ENCODE data around the gene CDH23. TPM values are rescaled to one million over a fixed set of nuclear protein-coding genes. Genes with fewer than 3 reads are reported as not detected.

CDH23 gene
- polyA plus RNA-seq, 1 donor = 0.90 TPM

DNA sequence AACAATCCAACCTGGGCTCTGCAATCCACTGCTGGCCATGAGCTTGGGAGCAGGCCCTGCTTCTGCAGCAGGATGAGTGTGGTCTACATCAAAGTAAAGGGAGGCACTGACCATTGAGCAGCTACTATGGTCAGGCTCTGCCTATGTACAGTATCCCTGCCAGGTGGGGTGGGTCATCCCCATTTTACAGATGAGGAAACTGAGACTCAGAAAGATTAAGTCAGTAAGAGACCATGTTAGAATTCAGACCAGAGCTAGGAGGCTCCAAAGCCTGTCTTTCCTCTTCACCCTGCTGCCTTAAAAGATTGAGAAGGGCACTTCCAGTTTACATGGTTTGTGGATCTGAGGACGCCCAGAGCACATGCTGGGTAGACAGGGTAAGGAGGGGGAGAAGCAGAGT lies 27.1 kb upstream of the CDH23 start:
- no peak for DNase-seq

DNA sequence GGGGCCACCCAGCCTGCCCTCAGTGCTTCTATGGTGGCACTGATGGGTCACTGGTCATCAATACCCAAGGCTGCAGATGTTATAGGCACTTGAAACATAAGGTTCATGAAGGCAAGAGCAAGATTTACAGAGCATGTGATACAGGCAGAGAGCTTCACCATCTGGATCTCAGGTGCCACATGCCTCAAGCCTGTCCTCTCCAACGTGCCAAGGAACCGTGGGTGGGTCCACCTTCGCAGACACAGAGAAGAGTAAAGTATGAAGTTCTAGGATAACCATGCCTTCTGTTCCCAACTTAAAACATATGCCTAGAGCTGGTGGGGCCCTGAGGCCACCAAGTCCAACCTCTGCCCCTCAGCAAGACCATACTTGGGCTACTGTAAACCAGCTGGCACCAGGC lies 26.7 kb upstream of the CDH23 start:
- no peak for DNase-seq

DNA sequence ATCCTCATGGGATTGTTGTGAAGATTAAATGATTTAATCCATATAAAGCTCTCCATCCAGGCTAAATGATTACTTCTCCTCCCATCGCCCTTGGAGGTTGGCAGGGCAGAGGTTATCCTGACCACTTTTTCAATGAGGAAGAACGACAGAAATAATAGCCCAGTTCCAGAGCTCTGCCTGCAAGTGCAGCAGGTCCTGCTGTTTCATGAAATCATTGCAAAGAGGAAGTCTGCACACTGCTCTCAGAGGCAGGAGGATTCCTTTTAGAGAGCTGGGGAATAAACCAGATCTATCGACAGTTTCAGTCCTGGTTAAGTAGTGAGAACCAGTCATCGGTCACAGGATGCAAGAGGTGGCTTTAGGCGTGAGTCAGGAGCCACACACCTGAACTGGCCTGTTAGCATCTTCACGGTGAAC lies 25.0 kb upstream of the CDH23 start:
- DNase-seq = no peak

- DNase-seq = no peak
Observed at GRCh38 chr10:71372882-71373495, 23.7 kb upstream of the CDH23 start.

- no peak for DNase-seq
Observed at GRCh38 chr10:71374481-71375233, 22.1 kb upstream of the CDH23 start.

- DNase-seq = no peak
Observed at GRCh38 chr10:71375952-71376351, 20.8 kb upstream of the CDH23 start.

DNA sequence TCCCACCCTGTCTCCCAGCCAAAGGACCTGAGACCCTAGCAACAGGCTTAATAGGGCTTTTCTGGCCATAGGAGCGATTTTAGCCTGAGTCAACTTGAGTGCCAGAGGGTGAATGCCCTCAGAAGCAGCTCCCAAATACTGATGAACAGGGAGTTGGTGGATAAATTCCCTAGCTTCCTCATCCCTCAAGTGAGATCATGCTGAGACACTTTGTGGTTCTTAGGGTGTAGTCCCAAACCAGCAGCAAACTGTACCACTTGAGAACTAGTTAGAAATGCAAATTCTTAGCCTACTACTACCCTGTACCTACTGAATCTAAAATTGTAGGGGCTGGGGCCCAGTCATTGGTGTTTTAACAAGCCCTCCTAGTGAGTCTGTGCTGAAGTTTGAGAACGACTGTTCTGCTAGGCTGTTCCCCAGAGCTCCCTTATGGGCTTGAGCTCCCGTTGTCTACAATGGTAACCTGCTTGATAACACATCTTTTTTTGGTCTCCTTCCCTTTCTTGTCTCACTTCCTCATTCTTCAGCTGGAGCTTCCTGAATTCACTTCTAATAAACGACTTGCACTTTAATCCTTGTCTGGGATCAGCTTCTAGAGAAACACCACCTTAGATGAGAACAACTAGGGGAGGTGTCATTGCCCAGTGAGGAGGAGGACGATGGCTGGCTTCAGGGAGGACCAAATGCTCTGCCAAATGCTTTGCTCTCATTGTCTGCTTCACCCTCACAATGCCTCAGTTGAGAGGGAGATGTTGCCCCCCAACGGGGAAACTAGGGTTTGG lies 18.2 kb upstream of the CDH23 start:
- no peak for DNase-seq

DNA sequence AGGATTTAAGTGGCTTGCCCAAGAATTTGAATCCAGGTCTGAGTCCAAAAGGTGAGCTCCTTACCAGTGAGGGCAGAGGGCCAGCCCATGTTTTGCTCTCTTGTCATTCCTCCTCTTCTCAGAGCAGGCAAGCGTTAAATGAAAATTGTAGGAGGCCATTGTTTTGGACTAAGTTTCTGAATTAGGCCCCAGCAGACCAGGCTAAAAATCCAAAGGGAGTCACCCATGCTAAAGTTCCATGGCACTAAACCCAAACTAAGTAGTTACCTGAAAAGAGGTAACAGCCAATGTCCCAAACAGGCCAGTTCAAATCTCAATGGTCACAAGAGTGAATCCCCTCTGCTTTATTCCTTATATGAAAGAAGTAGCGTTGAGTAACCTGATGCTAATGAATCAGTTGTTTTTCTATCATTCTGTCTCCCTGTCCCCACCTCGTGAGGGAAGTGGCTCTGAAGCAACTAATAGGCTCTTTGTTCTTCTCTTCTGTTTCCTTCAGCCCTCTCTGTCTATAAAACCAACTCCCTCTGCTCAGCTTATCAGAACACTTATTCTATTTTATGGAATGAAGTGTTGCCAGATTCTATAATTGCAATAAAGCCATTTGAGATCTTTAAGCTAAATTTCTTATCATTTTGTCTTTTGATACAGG lies 17.5 kb upstream of the CDH23 start:
- DNase-seq = no peak

GRCh38 chr10:71380841-71381240 lies 15.9 kb upstream of the CDH23 start:
- DNase-seq = no peak

DNA sequence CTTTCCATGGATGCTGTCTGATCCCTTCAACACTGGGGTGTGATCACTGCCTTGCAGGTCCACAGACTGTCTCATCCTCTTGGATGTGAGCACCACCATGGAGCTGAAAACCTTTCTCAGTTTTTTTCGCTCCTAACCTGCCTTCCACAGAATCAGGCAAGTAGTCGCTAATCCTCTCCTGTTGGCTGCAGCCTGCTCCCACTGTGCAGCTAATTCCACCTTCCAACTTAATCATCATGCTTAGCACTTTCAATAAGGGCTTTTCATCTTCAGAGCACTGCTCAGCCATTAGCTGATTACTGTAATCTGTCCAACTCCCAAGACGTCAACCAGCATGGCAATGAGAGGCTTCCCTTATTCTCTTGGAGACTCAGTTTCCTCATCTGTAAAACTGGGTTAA lies 15.1 kb upstream of the CDH23 start:
- no peak for DNase-seq

DNA sequence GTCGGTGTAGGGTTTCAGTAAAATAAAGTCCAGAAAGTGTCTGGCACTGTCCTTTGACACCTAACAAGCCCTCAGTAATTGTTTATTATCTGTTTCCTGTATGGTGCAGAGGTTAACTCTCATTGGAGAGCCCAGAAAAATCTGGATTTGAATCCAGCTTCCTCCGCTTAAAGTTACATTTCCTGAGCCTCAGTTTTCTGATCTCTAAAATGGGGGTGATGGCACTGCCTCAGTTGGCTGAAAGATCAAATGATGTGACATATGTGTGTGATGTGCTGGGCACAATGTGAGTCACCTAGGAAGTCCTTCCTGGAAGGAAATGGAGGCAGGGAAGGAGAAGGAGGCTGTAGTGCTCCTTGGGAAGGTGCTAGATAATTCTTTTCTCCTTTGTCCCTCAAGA lies 14.7 kb upstream of the CDH23 start:
- DNase-seq = no peak

DNA sequence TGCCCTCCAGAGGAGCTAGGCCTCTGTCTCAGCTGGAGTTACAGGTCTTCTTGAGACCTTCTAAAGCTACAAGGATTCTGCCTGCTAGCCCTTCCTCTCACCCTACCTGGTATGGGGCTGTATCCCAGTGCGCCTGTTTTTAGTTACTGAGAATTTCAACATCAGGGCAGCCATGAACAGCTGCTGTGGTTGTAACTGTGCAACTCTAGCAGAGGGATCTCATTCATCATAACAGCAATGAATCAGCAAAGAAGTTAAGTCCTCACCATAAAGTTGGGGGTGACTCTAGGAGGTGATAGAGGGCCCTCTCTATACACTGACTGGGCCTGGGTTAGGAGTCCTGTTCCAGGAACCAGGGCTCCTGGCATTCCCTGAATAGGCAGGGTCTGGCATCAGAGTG lies 14.0 kb upstream of the CDH23 start:
- DNase-seq = no peak

DNA sequence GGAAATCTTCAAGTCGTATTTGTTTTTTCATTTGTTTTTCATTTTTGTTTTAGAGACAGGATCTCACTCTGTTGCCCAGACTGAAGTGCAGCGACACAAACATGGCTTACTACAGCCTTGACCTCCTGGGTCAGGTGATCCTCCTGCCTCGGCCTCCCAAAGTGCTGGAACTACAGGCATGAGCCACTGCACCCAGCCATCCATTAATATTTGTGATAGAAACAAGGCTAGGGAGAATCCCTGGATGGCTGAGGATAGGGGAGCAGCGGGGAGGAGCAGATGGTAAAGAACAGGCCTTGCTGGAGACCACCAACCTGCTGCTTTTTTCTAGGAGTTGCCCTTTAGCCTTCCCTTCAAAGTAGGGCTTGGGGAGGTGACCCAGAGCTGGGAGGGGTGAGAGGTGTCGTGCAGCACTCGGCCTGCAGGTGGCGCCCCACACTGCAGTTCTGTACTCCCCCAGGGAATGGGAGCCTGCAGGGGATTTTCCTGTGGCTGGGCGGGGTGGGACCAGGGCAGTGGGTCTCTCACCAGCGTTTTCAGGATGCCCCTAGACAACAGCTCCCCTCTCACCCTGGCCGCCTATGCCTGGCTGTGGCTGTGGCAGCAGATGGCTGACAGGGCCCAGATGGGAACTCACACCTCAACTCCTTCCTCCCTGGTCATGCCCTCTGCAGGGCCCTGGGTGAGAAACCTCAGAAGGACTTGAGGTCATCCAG lies 12.6 kb upstream of the CDH23 start:
- no peak for DNase-seq

DNA sequence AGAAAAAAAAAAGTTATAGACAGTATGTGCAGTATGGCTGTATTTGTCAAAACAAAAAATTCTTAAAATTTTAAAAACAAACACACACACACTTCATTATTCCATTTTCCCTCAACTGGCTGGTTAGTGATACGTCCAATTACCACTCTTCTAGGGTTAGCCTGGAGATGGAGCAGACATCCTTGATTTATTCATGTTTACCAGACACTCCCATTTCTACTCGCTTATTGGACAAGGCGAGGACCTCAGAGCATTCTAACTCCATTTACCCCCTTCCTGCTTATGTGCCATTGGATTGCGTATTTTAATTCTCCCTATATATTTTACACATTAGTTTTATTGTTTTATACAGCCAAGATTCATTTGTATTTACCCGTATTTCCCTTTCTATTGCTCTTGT lies 8.5 kb upstream of the CDH23 start:
- DNase-seq = no peak

DNA sequence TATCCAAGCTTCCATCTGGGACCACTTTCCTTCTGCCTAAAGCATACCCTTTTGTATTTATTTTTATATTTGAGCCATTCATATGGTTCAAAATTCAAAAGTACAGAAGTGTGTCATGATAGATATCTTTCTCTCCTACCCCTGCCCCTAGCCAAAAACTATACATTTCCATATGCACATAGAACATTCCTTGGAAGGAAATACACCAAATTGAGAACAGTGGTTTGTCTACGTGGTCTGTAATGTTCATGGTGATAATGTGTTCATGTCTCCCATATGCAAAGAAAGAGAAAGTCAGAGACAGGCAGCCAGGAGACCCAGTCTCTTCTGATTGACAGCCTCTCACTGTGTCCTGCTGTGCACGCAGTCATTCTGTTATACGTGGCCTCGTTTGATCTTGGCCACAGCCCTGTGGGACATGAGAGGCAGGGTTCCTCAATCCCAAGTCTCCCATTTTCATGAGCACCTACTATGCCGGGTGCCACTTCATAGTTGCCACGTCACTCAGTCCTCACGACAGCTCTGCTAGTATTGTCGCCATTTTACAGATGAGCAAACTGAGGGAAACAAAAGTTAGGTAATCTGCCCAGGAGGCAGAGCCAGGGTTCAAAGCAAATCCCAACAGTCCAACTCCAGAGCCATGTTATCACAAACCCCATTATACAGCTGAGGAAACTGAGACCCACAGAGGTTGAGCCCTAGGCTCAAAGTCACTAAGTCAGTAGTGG lies 8.0 kb upstream of the CDH23 start:
- no peak for DNase-seq

GRCh38 chr10:71389768-71390460 lies 6.8 kb upstream of the CDH23 start:
- DNase-seq = no peak

DNA sequence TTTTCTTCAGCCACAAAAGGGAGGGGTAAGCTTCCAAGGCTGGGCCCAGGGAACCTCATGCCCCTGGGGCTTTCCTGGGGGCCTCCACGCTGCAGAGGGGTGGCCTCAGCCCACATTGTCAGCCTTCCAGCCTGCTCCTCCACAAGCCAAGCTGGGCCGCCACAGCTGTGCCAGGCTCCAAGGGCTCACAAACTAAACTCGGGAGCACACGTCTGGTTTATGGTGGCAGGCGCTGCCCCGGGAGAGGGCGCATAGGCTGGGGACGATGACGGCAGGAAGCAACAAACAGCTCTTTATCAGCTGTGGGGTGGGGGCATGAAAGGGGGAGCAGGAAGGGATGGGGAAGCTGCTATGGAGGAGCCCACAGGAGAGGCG lies 6.3 kb upstream of the CDH23 start:
- DNase-seq = no peak

GRCh38 chr10:71390921-71391690 lies 5.6 kb upstream of the CDH23 start:
- no peak for DNase-seq

GRCh38 chr10:71391701-71392100 lies 5.0 kb upstream of the CDH23 start:
- no peak for DNase-seq

- no peak for DNase-seq
Observed at GRCh38 chr10:71392292-71392691, 4.4 kb upstream of the CDH23 start.

Measured in left kidney (tissue), 2 donors.